ENCODE measurements around the gene KIFC3. TPM values are rescaled to one million over a fixed set of nuclear protein-coding genes. Genes with fewer than 3 reads are reported as not detected.

Gene KIFC3
- total and polyA plus RNA-seq, 2 donors (not counting 1 experiment from before 2014, with no cell fraction given), result 13.8 to 44.9 TPM

DNA sequence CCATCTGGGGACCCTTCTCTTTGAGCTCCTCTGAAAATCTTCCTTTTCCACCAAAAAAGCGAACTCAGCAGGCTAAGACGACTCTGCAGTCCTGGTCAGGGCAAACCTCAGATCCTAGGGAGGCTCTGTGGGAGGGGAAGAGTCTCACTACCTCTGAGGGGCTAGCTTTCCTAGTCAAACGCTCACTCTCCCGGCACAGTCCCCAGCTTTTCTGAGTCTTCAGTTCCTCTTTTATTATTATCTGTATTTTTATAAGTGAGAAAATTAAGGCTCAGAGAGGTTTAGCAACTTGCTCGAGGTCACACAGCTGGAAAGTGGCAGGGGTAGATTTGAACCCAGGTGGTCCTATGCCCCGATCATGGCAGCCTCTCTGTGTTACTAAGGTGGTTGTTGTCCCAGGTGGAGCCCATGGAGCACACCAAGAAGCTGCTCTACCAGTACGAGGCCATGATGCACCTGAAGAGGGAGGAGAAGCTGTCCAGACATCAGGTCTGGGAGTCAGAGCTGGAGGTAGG, 75.8 kb downstream of the KIFC3 start:
- no peaks in the 10 kb centered on the region for H4K20me1 ChIP-seq (ENCODE audit: control insufficient read depth, extremely low read depth, insufficient read depth, low read length)
- H3K27me3 ChIP-seq (ENCODE audit: control insufficient read depth, insufficient read depth, low read length), result no peaks in the 10 kb centered on the region
- TF ChIP-seq EZH2 (IDR thresholded peaks at IDR 0.05; ENCODE audit: low read length, missing control alignments) (no peak), CTCF (conservative IDR thresholded peaks at IDR 0.05 in 1 of 2, IDR thresholded peaks at IDR 0.05 in 1 of 2; ENCODE audit: low read depth in 1 of 2, low read length in 2 of 2) (no peak)
- no peak overlapping the region for H3K4me3 ChIP-seq (replicated peaks in 1 of 4; ENCODE audit: control extremely low read depth in 1 of 4, insufficient read depth in 1 of 4, low read depth in 3 of 4, low read length in 4 of 4)
- no peak for DNase-seq (ENCODE audit: low read depth in 2 of 2)
- H3K27ac ChIP-seq (ENCODE audit: insufficient read depth, low read length), result no peak overlapping the region
- H2AFZ ChIP-seq (ENCODE audit: low read length), result no peak overlapping the region
- no peaks in the 10 kb centered on the region for H3K9me3 ChIP-seq (ENCODE audit: control insufficient read depth, insufficient read depth, low read depth, low read length)
- H3K4me1 ChIP-seq (ENCODE audit: control insufficient read depth, extremely low read depth, insufficient read depth, low read length), result no peaks in the 10 kb centered on the region
- H3K9ac ChIP-seq (ENCODE audit: insufficient read depth, low read length), result no peak overlapping the region
- no peak overlapping the region for H3K4me2 ChIP-seq (ENCODE audit: extremely low read depth, insufficient read depth, low read length)
- no peaks in the 10 kb centered on the region for H3K36me3 ChIP-seq (ENCODE audit: control insufficient read depth, insufficient read depth, low read length)
- no peaks in the 10 kb centered on the region for H3K79me2 ChIP-seq (ENCODE audit: control insufficient read depth, insufficient read depth, low read length)

GRCh38 chr16:57725976-57726375, 76.3 kb downstream of the KIFC3 start:
- Histone ChIP-seq H4K20me1 (ENCODE audit: control insufficient read depth, extremely low read depth, insufficient read depth, low read length) (no peaks in the 10 kb centered on the region), H3K4me1 (ENCODE audit: control insufficient read depth, extremely low read depth, insufficient read depth, low read length) (no peaks in the 10 kb centered on the region), H3K9me3 (ENCODE audit: control insufficient read depth, insufficient read depth, low read depth, low read length) (no peaks in the 10 kb centered on the region), H2AFZ (ENCODE audit: low read length) (no peak overlapping the region), H3K4me3 (replicated peaks in 1 of 4; ENCODE audit: control extremely low read depth in 1 of 4, insufficient read depth in 1 of 4, low read depth in 3 of 4, low read length in 4 of 4) (no peak overlapping the region), H3K4me2 (ENCODE audit: extremely low read depth, insufficient read depth, low read length) (no peak overlapping the region), H3K27me3 (ENCODE audit: control insufficient read depth, insufficient read depth, low read length) (no peaks in the 10 kb centered on the region), H3K79me2 (ENCODE audit: control insufficient read depth, insufficient read depth, low read length) (no peaks in the 10 kb centered on the region), H3K9ac (ENCODE audit: insufficient read depth, low read length) (no peak overlapping the region), H3K36me3 (ENCODE audit: control insufficient read depth, insufficient read depth, low read length) (no peaks in the 10 kb centered on the region), H3K27ac (ENCODE audit: insufficient read depth, low read length) (no peak overlapping the region)
- no peak for TF ChIP-seq CTCF (conservative IDR thresholded peaks at IDR 0.05 in 1 of 2, IDR thresholded peaks at IDR 0.05 in 1 of 2; ENCODE audit: low read depth in 1 of 2, low read length in 2 of 2)
- no peak for TF ChIP-seq EZH2 (IDR thresholded peaks at IDR 0.05; ENCODE audit: low read length, missing control alignments)
- no peak for DNase-seq (ENCODE audit: low read depth in 2 of 2)

DNA sequence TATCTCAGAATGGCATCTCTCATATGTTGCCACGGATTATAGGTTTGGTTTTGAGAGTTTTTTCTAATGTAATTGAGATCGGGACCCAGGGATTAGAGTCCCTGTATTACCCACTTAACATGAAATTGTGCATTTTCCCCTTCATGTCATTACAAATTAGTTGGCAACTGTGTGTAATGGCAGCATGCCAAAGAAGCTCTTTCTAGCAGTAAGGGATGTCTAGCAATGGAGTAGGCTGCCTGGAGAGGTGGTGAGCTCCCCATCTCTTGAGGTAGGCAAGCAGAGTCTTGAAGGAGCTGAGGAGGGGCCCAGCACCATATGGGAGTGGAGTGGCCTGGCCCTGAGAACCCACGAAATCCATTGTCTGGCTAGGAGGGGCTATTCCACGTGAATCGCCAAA, 76.7 kb downstream of the KIFC3 start:
- Histone ChIP-seq H3K79me2 (ENCODE audit: control insufficient read depth, insufficient read depth, low read length) (no peaks in the 10 kb centered on the region), H3K36me3 (ENCODE audit: control insufficient read depth, insufficient read depth, low read length) (no peaks in the 10 kb centered on the region), H3K9me3 (ENCODE audit: control insufficient read depth, insufficient read depth, low read depth, low read length) (no peaks in the 10 kb centered on the region), H2AFZ (ENCODE audit: low read length) (no peak overlapping the region), H3K4me3 (replicated peaks in 1 of 4; ENCODE audit: control extremely low read depth in 1 of 4, insufficient read depth in 1 of 4, low read depth in 3 of 4, low read length in 4 of 4) (no peak overlapping the region), H4K20me1 (ENCODE audit: control insufficient read depth, extremely low read depth, insufficient read depth, low read length) (no peaks in the 10 kb centered on the region), H3K27me3 (ENCODE audit: control insufficient read depth, insufficient read depth, low read length) (no peaks in the 10 kb centered on the region), H3K27ac (ENCODE audit: insufficient read depth, low read length) (no peak overlapping the region), H3K9ac (ENCODE audit: insufficient read depth, low read length) (no peak overlapping the region), H3K4me2 (ENCODE audit: extremely low read depth, insufficient read depth, low read length) (no peak overlapping the region), H3K4me1 (ENCODE audit: control insufficient read depth, extremely low read depth, insufficient read depth, low read length) (no peaks in the 10 kb centered on the region)
- TF ChIP-seq EZH2 (IDR thresholded peaks at IDR 0.05; ENCODE audit: low read length, missing control alignments), result no peak
- TF ChIP-seq CTCF (conservative IDR thresholded peaks at IDR 0.05 in 1 of 2, IDR thresholded peaks at IDR 0.05 in 1 of 2; ENCODE audit: low read depth in 1 of 2, low read length in 2 of 2), result no peak
- no peak for DNase-seq (ENCODE audit: low read depth in 2 of 2)
